GM12892 (cell line): ENCODE results near the gene OR4A5.
"Not testable (repeated sequence)": the region's sequence is repeated elsewhere in the genome, so short reads cannot be mapped to it uniquely, and the experiment has no call there.

ENCODE experiments used
- POLR2A ChIP-seq: IDR thresholded peaks from 2 replicates; pipeline ENCODE4 v1.6.1; 2011; ENCODE audit warnings: low read depth, low read length, control low read depth
- POLR2AphosphoS5 ChIP-seq: IDR thresholded peaks from 2 replicates; pipeline ENCODE4 v1.6.1; 2011; ENCODE audit warnings: low read depth, low read length, control low read depth

DNA sequence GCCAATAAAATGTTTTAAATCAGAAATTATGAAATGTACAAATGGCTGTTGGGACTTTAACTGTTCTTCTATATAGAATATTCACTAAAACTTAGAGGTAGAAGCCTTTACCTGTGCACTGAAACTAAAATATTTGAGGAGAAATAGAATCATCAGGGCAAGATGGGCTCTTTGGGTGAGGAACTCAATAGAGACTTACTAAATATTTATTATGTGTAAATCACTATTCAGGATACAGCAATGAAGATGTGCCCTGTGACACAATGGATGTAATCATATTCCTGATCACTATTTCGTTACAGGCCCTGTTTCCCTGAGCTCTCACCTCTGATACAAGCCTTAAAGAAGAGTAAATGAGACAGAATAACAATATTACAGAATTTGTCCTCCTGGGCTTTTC is at the start of gene OR4A5:
- TF ChIP-seq POLR2AphosphoS5, POLR2A: not testable (repeated sequence)
